HG03135 (cell line): ENCODE measurements around the gene SNCG.
"Not testable (repeated sequence)": the region's sequence is repeated elsewhere in the genome, so short reads cannot be mapped to it uniquely, and the experiment has no call there.

ENCODE experiments used
- ATAC-seq: cut with Tn5 transposase; IDR thresholded peaks from one replicate; pipeline ENCODE4 v1.9.1; 2021; ENCODE audit warnings: mild to moderate bottlenecking, moderate library complexity; ENCODE audit not compliant: unreplicated experiment

Gene SNCG

GRCh38 chr10:86944907-86945306 is 13.5 kb upstream of the SNCG start:
- ATAC-seq: no peak

GRCh38 chr10:86945361-86946212 is 12.8 kb upstream of the SNCG start:
- ATAC-seq: no peak

- ATAC-seq: no peak
These were observed 11.9 kb upstream of the SNCG start for GRCh38 chr10:86946213-86947155.

GRCh38 chr10:86947806-86948205 is 10.6 kb upstream of the SNCG start:
- not testable (repeated sequence) for ATAC-seq

GRCh38 chr10:86950349-86950748 is 8.1 kb upstream of the SNCG start:
- ATAC-seq: no peak

GRCh38 chr10:86951184-86951761 is 7.1 kb upstream of the SNCG start:
- ATAC-seq: no peak

GRCh38 chr10:86952106-86952505 is 6.3 kb upstream of the SNCG start:
- ATAC-seq: no peak

GRCh38 chr10:86952697-86953096 is 5.7 kb upstream of the SNCG start:
- ATAC-seq: not testable (repeated sequence)

- ATAC-seq: no peak
These were observed 4.4 kb upstream of the SNCG start for GRCh38 chr10:86953747-86954680.

- ATAC-seq: no peak
These were observed 3.5 kb upstream of the SNCG start for GRCh38 chr10:86954681-86955500.

GRCh38 chr10:86955501-86956194 is 2.8 kb upstream of the SNCG start:
- ATAC-seq: no peak

- no peak for ATAC-seq
These were observed 2.1 kb upstream of the SNCG start for GRCh38 chr10:86956195-86956847.

- no peak for ATAC-seq
These were observed 1.5 kb upstream of the SNCG start for GRCh38 chr10:86956848-86957448.

GRCh38 chr10:86957471-86958115 is 806 bp upstream of the SNCG start, which contains the start of gene MMRN2:
Gene MMRN2, minus strand, starts transcription at chr10:86957615. Its CDS starts 74 bp downstream, at chr10:86957541.
- no peak for ATAC-seq

GRCh38 chr10:86958901-86959736 is 720 bp downstream of the SNCG start:
- no peak for ATAC-seq

- ATAC-seq: no peak
These were observed 1.3 kb downstream of the SNCG start for GRCh38 chr10:86959737-86960002.
